Measurements from ENCODE around the gene GPR149. TPM values are rescaled to one million over a fixed set of nuclear protein-coding genes. Genes with fewer than 3 reads are reported as not detected.

The GPR149 gene
- total RNA-seq, 1 donor from 2014 or later = not detected

- DNase-seq (ENCODE audit: low spot score in 2 of 2) = no peak
- TF ChIP-seq CTCF (IDR thresholded peaks at IDR 0.05) = no peak
- intact Hi-C loops (cut with DNase I) = loop anchor here (5.0 kb wide), 2 partner anchors 984 to 1364 kb away; no protein-coding TSS in a partner anchor
- no peaks in the 10 kb centered on the region for H3K27me3 ChIP-seq
- H3K4me1 ChIP-seq = no peaks in the 10 kb centered on the region
- no peak overlapping the region for H3K4me3 ChIP-seq
- H3K36me3 ChIP-seq = no peaks in the 10 kb centered on the region
- H3K9me3 ChIP-seq = no peaks in the 10 kb centered on the region
- no peak overlapping the region for H3K27ac ChIP-seq
Measured at GRCh38 chr3:154338008-154338407, 92.0 kb downstream of the GPR149 start.

GRCh38 chr3:154334973-154335420 lies 95.0 kb downstream of the GPR149 start:
- Histone ChIP-seq H3K9me3 (no peaks in the 10 kb centered on the region), H3K4me1 (no peaks in the 10 kb centered on the region), H3K36me3 (no peaks in the 10 kb centered on the region), H3K27ac (no peak overlapping the region), H3K4me3 (no peak overlapping the region), H3K27me3 (no peaks in the 10 kb centered on the region)
- no peak for DNase-seq (ENCODE audit: low spot score in 2 of 2)
- intact Hi-C loops (cut with DNase I) = loop anchor here (5.0 kb wide), 2 partner anchors 987 to 1367 kb away; no protein-coding TSS in a partner anchor
- peak in 2 of 3 experiments; percentile 52 to 60 for TF ChIP-seq CTCF (IDR thresholded peaks at IDR 0.05)

GRCh38 chr3:154327871-154328270 lies 102.1 kb downstream of the GPR149 start:
- no peak overlapping the region for H3K27ac ChIP-seq
- H3K36me3 ChIP-seq = no peaks in the 10 kb centered on the region
- DNase-seq (ENCODE audit: low spot score in 2 of 2) = no peak
- H3K4me1 ChIP-seq = peaks cover 0 to 8% of the 10 kb centered on the region in 2 donors
- intact Hi-C loops (cut with DNase I) = no loop called here
- TF ChIP-seq CTCF (IDR thresholded peaks at IDR 0.05) = no peak
- H3K27me3 ChIP-seq = no peaks in the 10 kb centered on the region
- H3K4me3 ChIP-seq = no peak overlapping the region
- H3K9me3 ChIP-seq = no peaks in the 10 kb centered on the region

GRCh38 chr3:154324919-154325318 lies 105.1 kb downstream of the GPR149 start:
- Histone ChIP-seq H3K27me3 (no peaks in the 10 kb centered on the region), H3K27ac (peak overlapping the region; percentile 79 to 90), H3K4me3 (peak overlapping the region; percentile 73 to 82), H3K36me3 (no peaks in the 10 kb centered on the region), H3K4me1 (peaks cover 0 to 19% of the 10 kb centered on the region in 2 donors), H3K9me3 (no peaks in the 10 kb centered on the region)
- no peak for DNase-seq (ENCODE audit: low spot score in 2 of 2)
- intact Hi-C loops (cut with DNase I) = loop anchor here (5.0 kb wide), 1 partner anchor 1163 kb away; the partner anchor contains the start of gene RAP2B
- no peak for TF ChIP-seq CTCF (IDR thresholded peaks at IDR 0.05)

GRCh38 chr3:154323891-154324738 lies 105.9 kb downstream of the GPR149 start, which contains the start of gene DHX36:
Gene DHX36, minus strand, starts transcription at chr3:154324487. Its CDS starts 71 bp downstream, at chr3:154324416.
- no peaks in the 10 kb centered on the region for H3K36me3 ChIP-seq
- no peaks in the 10 kb centered on the region for H3K9me3 ChIP-seq
- peak within 1 kb of the TSS; percentile 79 to 90 for H3K27ac ChIP-seq
- no peaks in the 10 kb centered on the region for H3K27me3 ChIP-seq
- peak; percentile 66 to 94 for DNase-seq (ENCODE audit: low spot score in 2 of 2)
- H3K4me3 ChIP-seq = peak within 1 kb of the TSS; percentile 73 to 82
- no peak for TF ChIP-seq CTCF (IDR thresholded peaks at IDR 0.05)
- intact Hi-C loops (cut with DNase I) = loop anchor here (5.0 kb wide), 1 partner anchor 1162 kb away; the partner anchor contains the start of gene RAP2B
- peaks cover 0 to 19% of the 10 kb centered on the region in 2 donors for H3K4me1 ChIP-seq
